Activated CD8-positive, alpha-beta memory T cell treated with anti-CD3 and anti-CD28 coated beads for 4 hours (primary cell): ENCODE measurements around the gene MYRIP.
"Not testable (repeated sequence)": the region's sequence is repeated elsewhere in the genome, so short reads cannot be mapped to it uniquely, and the experiment has no call there.

ENCODE experiments used
- DNase-seq, 2 donors: peaks; one replicate each; pipeline ENCODE4 v3.0.0-alpha.2; 2020; ENCODE audit warnings: low read depth in 2 of 2

The MYRIP gene

GRCh38 chr3:40281995-40282394, 472.6 kb downstream of the MYRIP start:
- no peak for DNase-seq

DNA sequence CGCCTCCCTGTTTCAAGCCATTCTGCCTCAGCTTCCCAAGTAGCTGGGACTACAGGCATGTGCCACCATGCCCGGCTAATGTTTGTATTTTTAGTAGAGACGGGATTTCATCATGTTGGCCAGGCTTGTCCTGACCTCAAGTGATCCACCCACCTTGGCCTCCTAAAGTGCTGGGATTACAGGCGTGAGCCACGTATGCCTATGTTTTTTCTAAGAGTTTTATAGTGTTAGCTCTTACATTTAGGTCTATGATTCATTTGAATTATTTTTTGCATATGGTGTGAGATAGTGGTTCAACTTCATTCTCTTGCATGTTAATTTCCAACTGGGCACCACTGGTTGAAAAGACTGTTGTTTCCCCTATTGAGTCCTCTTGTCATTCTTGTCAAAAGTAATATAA, 473.6 kb downstream of the MYRIP start:
- DNase-seq, result not testable (repeated sequence)

DNA sequence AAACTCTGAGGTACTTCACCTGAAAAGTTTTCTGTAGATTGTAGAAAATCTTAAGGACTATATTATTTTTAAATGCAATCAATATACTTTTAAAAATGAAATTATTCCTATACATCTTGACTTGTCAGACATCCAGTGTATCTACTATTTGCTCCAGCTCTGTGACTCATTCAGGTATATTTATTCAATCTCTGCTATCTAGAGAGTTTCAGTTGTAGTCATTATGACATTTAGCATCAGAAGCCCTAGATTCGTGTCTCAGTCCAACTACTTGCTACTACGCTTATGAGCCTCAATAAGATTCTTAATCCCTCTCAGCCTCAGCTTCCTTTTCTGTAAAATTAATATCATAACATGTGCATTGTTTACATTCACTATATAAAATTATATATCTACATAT, 477.8 kb downstream of the MYRIP start:
- DNase-seq, result no peak

DNA sequence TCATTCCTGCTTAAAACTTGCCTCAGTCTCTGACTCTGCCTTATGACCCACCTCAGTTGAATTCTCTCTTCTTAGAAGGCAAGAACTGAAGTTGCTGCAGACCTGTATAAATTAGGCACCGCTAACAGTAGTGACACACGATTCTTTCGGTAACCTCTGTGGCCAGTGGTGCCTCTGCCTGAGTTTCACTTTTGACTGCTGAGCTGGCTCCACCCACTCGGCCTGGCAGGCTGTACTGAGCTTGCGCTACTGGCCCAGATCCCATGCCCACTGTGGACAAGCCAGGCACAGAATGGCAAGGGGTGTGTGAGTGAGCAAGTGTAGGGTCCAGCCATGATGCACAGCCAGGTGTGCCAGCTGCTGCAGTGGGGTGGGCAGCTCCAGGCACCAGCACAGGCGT, 481.0 kb downstream of the MYRIP start:
- no peak for DNase-seq

DNA sequence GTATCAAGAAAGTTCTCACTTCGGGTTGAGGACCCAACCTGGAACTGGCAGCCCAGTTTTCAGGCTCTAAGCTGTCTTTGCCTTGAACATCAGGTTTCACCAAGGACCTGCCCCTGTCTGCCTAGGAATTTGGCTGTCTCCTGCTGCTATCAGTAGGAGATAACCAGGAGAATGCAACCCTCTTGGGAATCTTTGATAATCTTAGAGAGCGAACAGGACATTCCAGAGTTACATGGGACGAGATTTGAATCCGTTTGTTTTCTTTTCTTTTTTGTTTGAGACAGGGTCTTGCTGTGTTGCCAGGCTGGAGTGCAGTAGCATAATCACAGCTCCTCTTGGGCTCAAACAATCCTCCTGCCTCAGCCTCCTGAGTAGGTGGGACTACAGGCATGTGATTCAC, 482.1 kb downstream of the MYRIP start:
- no peak for DNase-seq

GRCh38 chr3:40292637-40293349, 483.4 kb downstream of the MYRIP start:
- DNase-seq, result no peak

GRCh38 chr3:40294434-40294833, 485.0 kb downstream of the MYRIP start:
- no peak for DNase-seq

DNA sequence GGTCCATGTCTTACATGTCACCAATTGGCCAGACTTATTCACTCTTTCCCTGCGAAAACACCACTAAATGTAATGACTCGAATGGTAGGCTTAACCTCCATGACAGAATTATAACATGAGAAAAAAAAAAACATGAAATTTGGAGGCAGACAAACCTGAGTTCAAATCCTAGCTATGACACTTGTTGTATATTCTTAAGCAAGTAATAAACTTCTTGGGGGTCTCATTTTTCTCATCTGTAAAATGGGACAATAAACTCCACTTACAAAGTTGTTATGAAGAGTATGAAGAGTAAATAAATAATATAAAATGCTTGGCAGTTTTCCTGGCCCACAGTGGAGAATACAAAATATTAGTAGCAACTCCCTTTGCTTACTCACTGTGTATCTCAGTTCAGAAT, 488.7 kb downstream of the MYRIP start:
- no peak for DNase-seq

DNA sequence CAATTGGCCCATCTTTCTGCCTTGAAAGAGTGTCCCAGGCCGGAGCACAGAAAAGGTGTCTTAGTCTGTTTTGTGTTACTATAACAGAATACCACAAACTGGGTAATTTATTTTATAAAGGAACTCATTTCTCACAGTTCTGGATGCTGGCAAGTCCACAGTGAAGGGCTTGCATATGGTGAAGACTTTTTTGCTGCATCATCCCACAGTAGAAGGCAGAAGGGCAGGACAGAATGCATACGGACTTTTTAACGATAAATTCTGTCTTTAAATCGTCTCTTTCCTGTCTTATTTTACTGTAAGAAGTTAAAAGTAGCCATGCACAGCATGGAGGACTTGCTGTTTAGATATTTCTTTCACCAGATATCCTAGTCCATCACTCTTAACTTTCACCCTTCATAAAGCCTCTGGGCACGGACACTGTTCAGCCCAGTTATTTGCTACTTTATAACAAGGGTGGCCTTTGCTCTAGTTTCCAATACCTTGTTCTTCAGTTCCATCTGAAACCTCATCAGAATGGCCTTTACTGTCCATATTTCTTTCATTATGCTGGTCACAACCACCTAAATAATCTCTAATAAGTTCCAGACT, 489.8 kb downstream of the MYRIP start:
- DNase-seq, result no peak

GRCh38 chr3:40299721-40300335, 490.4 kb downstream of the MYRIP start:
- no peak for DNase-seq

GRCh38 chr3:40302784-40303183, 493.4 kb downstream of the MYRIP start:
- no peak for DNase-seq

- no peak for DNase-seq
These were observed 494.9 kb downstream of the MYRIP start for GRCh38 chr3:40304352-40304751.

DNA sequence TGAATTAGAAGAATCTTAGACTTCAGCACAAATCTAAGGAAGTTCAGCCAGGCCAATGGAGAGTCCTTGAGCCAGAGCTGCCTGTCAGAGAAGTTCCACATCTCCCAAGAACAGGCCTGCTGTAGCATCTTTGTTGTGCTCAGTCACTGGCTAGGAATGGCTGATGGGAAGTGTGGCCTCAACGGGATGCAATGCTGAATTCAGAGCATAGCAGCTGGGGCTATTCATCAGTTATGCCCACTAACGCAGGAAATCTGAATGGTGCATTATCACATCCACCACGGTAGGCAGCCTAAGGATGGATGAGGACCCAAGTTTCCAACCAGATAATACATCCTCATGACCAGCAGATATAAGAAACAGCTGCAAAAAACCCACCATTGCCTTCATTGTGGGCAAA, 496.9 kb downstream of the MYRIP start:
- DNase-seq, result no peak

- DNase-seq, result no peak
These were observed 497.8 kb downstream of the MYRIP start for GRCh38 chr3:40307176-40307575.

DNA sequence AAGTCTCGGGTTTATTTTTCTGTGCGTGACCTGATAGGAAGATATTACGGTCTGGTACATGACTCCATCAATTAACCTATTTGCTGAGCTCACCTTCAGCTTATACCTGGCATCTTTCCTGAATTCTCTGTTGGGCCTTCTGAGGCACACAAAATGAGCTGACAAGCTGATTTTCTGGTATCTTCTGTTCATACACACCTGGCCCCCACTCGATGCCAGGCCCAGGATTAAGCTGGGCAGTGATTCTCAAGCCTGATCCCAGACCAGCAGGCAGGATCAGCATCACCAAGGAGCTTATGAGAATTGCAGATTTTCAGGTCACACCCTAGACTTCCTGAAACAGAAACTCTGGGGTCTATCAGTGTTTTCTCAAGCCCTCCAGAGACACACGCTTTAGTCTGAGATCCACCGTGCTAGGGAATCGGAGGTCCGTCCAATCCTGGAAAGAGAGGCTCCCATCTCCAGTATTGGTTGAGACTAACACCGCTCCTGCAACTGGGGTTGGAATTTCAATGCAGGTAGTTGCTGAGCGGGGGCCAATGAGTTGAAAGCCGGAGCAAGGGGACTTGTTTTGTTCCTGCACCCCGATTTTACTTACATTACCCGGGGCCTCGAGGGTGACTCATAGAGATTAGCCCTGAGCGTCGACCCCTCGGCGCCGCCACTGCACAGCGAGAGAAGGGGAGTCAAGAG, 499.5 kb downstream of the MYRIP start:
- DNase-seq, result no peak

DNA sequence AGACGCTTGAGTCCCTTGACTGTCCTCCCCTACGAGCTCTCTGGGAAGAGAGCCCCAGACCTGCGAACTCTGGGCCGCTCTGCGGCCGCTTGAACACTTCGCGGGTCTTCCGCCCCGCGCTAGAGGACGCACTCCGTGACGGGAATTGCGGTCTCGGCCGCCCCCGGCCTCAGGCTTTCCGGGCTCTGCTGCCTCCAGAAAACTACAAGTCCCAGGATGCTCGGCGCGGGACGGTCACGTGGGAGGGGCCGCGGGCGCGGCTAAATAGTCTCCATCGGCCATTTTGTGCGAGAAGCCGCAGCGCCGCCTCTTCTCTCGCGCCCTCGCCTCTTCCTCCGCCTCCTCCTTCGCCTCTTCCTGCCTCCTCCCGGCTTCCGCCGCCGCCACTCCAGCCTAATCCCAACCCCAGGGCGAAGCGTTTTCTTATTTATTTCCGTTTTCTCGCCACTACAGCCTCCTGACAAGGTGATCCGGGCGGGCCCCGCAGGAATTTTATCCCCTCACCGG, 500.1 kb downstream of the MYRIP start, which contains the start of gene EIF1B:
Gene EIF1B, plus strand, starts transcription at position 290 of the 507 bp plus-strand sequence. CDS start 235 bp downstream, outside the sequence.
- peak; percentile 97 to 99 for DNase-seq
